ENCODE data around the gene ANKHD1.

DNA sequence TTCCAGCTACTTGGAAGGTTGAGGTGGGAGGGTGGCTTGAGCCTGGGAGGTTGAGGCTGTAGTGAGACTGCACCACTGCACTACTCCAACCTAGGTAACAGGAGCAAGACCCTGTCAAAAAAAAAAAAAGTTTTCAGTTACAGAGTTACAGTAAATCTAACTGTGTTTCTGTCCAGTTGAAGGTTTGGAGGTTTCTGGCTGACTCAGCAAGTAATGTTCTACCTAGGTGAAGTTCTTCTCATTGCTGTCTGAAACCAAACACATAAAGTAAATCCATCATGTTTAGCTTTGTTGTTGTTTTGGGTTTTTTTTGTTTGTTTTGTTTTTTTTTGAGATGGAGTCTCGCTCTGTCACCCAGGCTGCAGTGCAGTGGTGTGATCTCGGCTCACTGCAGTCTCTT is 7.9 kb upstream of the ANKHD1 start:
- TF ChIP-seq, protein P1, sequence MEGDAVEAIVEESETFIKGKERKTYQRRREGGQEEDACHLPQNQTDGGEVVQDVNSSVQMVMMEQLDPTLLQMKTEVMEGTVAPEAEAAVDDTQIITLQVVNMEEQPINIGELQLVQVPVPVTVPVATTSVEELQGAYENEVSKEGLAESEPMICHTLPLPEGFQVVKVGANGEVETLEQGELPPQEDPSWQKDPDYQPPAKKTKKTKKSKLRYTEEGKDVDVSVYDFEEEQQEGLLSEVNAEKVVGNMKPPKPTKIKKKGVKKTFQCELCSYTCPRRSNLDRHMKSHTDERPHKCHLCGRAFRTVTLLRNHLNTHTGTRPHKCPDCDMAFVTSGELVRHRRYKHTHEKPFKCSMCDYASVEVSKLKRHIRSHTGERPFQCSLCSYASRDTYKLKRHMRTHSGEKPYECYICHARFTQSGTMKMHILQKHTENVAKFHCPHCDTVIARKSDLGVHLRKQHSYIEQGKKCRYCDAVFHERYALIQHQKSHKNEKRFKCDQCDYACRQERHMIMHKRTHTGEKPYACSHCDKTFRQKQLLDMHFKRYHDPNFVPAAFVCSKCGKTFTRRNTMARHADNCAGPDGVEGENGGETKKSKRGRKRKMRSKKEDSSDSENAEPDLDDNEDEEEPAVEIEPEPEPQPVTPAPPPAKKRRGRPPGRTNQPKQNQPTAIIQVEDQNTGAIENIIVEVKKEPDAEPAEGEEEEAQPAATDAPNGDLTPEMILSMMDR (IDR thresholded peaks at IDR 0.05; ENCODE audit: insufficient read depth, low read length), result no peak
- TF ChIP-seq POLR2AphosphoS5 (IDR thresholded peaks at IDR 0.05; ENCODE audit: low read depth) (no peak), GABPA (IDR thresholded peaks at IDR 0.05; ENCODE audit: low read depth) (no peak), SPI1 (IDR thresholded peaks at IDR 0.05; ENCODE audit: borderline replicate concordance, low read depth) (no peak)
- TF ChIP-seq, protein P2, sequence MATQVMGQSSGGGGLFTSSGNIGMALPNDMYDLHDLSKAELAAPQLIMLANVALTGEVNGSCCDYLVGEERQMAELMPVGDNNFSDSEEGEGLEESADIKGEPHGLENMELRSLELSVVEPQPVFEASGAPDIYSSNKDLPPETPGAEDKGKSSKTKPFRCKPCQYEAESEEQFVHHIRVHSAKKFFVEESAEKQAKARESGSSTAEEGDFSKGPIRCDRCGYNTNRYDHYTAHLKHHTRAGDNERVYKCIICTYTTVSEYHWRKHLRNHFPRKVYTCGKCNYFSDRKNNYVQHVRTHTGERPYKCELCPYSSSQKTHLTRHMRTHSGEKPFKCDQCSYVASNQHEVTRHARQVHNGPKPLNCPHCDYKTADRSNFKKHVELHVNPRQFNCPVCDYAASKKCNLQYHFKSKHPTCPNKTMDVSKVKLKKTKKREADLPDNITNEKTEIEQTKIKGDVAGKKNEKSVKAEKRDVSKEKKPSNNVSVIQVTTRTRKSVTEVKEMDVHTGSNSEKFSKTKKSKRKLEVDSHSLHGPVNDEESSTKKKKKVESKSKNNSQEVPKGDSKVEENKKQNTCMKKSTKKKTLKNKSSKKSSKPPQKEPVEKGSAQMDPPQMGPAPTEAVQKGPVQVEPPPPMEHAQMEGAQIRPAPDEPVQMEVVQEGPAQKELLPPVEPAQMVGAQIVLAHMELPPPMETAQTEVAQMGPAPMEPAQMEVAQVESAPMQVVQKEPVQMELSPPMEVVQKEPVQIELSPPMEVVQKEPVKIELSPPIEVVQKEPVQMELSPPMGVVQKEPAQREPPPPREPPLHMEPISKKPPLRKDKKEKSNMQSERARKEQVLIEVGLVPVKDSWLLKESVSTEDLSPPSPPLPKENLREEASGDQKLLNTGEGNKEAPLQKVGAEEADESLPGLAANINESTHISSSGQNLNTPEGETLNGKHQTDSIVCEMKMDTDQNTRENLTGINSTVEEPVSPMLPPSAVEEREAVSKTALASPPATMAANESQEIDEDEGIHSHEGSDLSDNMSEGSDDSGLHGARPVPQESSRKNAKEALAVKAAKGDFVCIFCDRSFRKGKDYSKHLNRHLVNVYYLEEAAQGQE (IDR thresholded peaks at IDR 0.05; ENCODE audit: insufficient replicate concordance, low read depth), result no peak
